K562 (cell line): ENCODE measurements around the gene LPCAT1. TPM values are rescaled to one million over a fixed set of nuclear protein-coding genes. Genes with fewer than 3 reads are reported as not detected.
"Not testable (repeated sequence)": the region's sequence is repeated elsewhere in the genome, so short reads cannot be mapped to it uniquely, and the experiment has no call there.

Experiments used
- ATAC-seq: fragments of 200-7000 bp; cut with Tn5 transposase; 3 replicates; pipeline ENCODE4 v1.9.1; 2020; ENCODE audit warnings: moderate library complexity
- BruUV-seq: library from RNA; stranded (reverse); fragments of 400-500 nt; replicated peaks from 2 replicates; lab custom pipeline; 2021; lab: Mats Ljungman, UMichigan
- CTCF ChIA-PET: fragments of 300-600 bp; formaldehyde crosslinking; extraction: SDS; loops from one replicate; lab custom pipeline; 2021; ENCODE audit warnings: low intra/inter-chr PET ratio; lab: Yijun Ruan, JAX
- POLR2A ChIA-PET: fragments of 300-600, 350-650 bp; sonication (Branson Sonifier 250); formaldehyde crosslinking; extraction: SDS; loops from one replicate; lab custom pipeline; 2021; ENCODE audit warnings: antibody characterized with exemption, inconsistent platforms; lab: Yijun Ruan, JAX
- DNase-seq, 4 experiments: peaks; one replicate each; pipeline versions ENCODE4 v3.0.0 to v3.0.0-alpha.2; 2011 to 2018; ENCODE audit warnings: low spot score in 3 of 4, mixed read lengths in 3 of 4; ENCODE audit errors: extremely low read depth in 1 of 4
- FAIRE-seq: peaks from 2 replicates; lab custom pipeline; 2011; peaks lifted over from hg19 to GRCh38; lab: Jason Lieb, UNC
- H2AFZ ChIP-seq: 2 replicates; pipeline ENCODE4 v1.6.0; 2011; ENCODE audit warnings: low read depth, low read length, control low read depth, inconsistent platforms
- H3K27ac ChIP-seq: fragments of 200-600 bp; 3 replicates; pipeline ENCODE4 v1.8.0; 2011; ENCODE audit warnings: low read depth, mild to moderate bottlenecking, control low read depth, inconsistent platforms, low read length, moderate library complexity, mixed read lengths; ENCODE audit errors: extremely low read depth
- H3K27me3 ChIP-seq, 2 experiments: fragments of 300-600 bp in 1 of 2; 2 replicates in 1 of 2; 3 replicates in 1 of 2; pipeline versions ENCODE4 v1.6.0 to v1.8.0; 2011; ENCODE audit warnings: inconsistent platforms in 2 of 2, low read length in 2 of 2, mild to moderate bottlenecking in 1 of 2, mixed read lengths in 1 of 2, moderate library complexity in 1 of 2; ENCODE audit not compliant: control insufficient read depth in 2 of 2, insufficient read depth in 2 of 2
- H3K36me3 ChIP-seq: fragments of 300-600 bp; 3 replicates; pipeline ENCODE4 v1.8.0; 2011; ENCODE audit warnings: mild to moderate bottlenecking, low read length, inconsistent platforms; ENCODE audit not compliant: control insufficient read depth, insufficient read depth
- H3K4me1 ChIP-seq, 2 experiments: fragments of 200-600 bp in 1 of 2; replicated peaks in 1 of 2; 2 replicates in 1 of 2; 3 replicates in 1 of 2; pipeline versions ENCODE4 v1.5.1 to v1.8.0; 2011; ENCODE audit warnings: inconsistent platforms in 2 of 2, low read length in 2 of 2, mild to moderate bottlenecking in 1 of 2, mixed read lengths in 1 of 2, moderate library complexity in 1 of 2; ENCODE audit not compliant: control insufficient read depth in 2 of 2, insufficient read depth in 2 of 2
- H3K4me2 ChIP-seq: 2 replicates; pipeline ENCODE4 v1.6.1; 2011; ENCODE audit warnings: low read length, control low read depth, inconsistent platforms, mixed read lengths; ENCODE audit not compliant: insufficient read depth
- H3K4me3 ChIP-seq: fragments of 200-600 bp; sonication (generic), shearing (Covaris generic); 2 replicates; pipeline ENCODE4 v1.5.1; 2016; ENCODE audit warnings: control low read depth, inconsistent platforms
- H3K79me2 ChIP-seq: fragments of 200-600 bp; 3 replicates; pipeline ENCODE4 v1.8.0; 2011; ENCODE audit warnings: low read length, inconsistent platforms; ENCODE audit not compliant: control insufficient read depth, insufficient read depth
- H3K9ac ChIP-seq, 2 experiments: 2 replicates each; pipeline versions ENCODE4 v1.6.0 to v1.6.1; 2011; ENCODE audit warnings: low read depth in 2 of 2, low read length in 2 of 2, control low read depth in 1 of 2, inconsistent platforms in 1 of 2, mild to moderate bottlenecking in 1 of 2, mixed read lengths in 1 of 2; ENCODE audit not compliant: insufficient read depth in 1 of 2
- H3K9me1 ChIP-seq: one replicate; pipeline ENCODE4 v1.6.0; 2011; ENCODE audit warnings: inconsistent platforms, mild to moderate bottlenecking, low read length, moderate library complexity; ENCODE audit not compliant: control insufficient read depth, insufficient read depth
- H3K9me3 ChIP-seq: replicated peaks from 2 replicates; pipeline ENCODE4 v1.5.1; 2011; ENCODE audit warnings: low read depth, low read length, inconsistent platforms; ENCODE audit not compliant: control insufficient read depth, insufficient read depth
- H4K20me1 ChIP-seq: replicated peaks from 2 replicates; pipeline ENCODE4 v1.6.1; 2011; ENCODE audit warnings: low read length, inconsistent platforms, mixed read lengths; ENCODE audit not compliant: control insufficient read depth, insufficient read depth
- ZFP30 ChIP-seq: fragments of 250-450 bp; sonication (Bioruptor Pico); IDR thresholded peaks from 2 replicates; pipeline ENCODE4 v1.8.0; 2022; ENCODE audit warnings: moderate library complexity, mild to moderate bottlenecking, inconsistent platforms, borderline replicate concordance
- WGBS: fragments of 100-300 bp; shearing (Covaris generic); methylation state at CpG from one replicate; pipeline ENCODE4 v1.1.6; 2016; ENCODE audit warnings: low coverage, mixed read lengths; ENCODE audit not compliant: insufficient coverage; ENCODE audit errors: missing lambda C conversion rate; 5-methylcytosine and 5-hydroxymethylcytosine counted together
- in situ Hi-C: fragments of 300-500 bp; cut with MboI; formaldehyde crosslinking; loops from 4 replicates; pipeline ENCODE4 v1.15.0; 2018; ENCODE audit warnings: inconsistent platforms, mixed read lengths
- intact Hi-C: fragments of 100-400 bp; cut with micrococcal nuclease; formaldehyde crosslinking; loops from 2 replicates; pipeline ENCODE4 v1.14.2; 2022
- polyA plus RNA-seq, 8 experiments: library from polyadenylated mRNA; depleted of rRNA in 4 of 8; stranded (reverse) in 5 of 8; unstranded in 3 of 8; fragments of >200 nt; fragmentation: Nextera tagmentation in 2 of 8; fragmentation: Illumina TruSeq in 1 of 8; extraction: Ambion mirVana in 2 of 8; extraction: Trizol in 1 of 8; gene quantifications; 2 replicates each; pipeline versions ENCODE4 v1.2.1 to v1.2.3, GENCODE V29; 2011 to 2014; ENCODE audit warnings: inconsistent platforms in 1 of 8, missing spikeins in 1 of 8
- total RNA-seq, 7 experiments: library from RNA; depleted of rRNA in 6 of 7; stranded (reverse); fragments of >200 nt in 6 of 7; fragmentation: Illumina TruSeq in 2 of 7; extraction: Trizol in 2 of 7; gene quantifications; 2 replicates each; pipeline versions ENCODE4 v1.2.1 to v1.2.3, GENCODE V29; 2011 to 2021; ENCODE audit warnings: low replicate concordance in 1 of 7

Gene LPCAT1
- total and polyA plus RNA-seq, 9 of the 15 experiments (the other 6 are each of a cell fraction or from before 2014, with no cell fraction given), result 0.14 to 18.4 (median 13.9) TPM

DNA sequence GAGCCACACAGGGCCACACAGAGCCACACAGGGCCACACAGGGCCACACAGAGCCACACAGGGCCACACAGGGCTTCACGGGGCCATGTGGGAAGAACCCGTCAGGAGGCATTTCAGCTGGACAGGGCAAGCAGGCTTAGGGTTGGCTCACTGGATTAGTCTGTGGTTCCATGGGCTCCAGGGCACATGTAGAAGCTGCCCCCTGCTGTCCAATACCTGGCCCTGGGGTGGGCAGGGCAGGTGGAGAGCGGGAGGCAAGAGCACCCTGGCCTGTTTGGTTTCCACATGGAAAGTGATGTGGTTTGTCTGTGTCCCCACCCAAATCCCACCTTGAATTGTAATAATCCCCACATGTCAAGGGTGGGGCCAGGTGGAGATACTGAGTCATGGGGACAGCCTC lies 16.4 kb upstream of the LPCAT1 start:
- peaks cover 26 to 33% of the 10 kb centered on the region in 2 experiments for H3K27me3 ChIP-seq
- DNase-seq (no peak), FAIRE-seq (no peak), ATAC-seq (no peak)
- intact Hi-C loops (no loop called here), in situ Hi-C loops (no loop called here)
- H2AFZ ChIP-seq, result no peak overlapping the region
- H3K79me2 ChIP-seq, result no peaks in the 10 kb centered on the region
- CTCF ChIA-PET, result no interaction called here
- no peaks in the 10 kb centered on the region; the same call in 1 of the 2 replicates for H4K20me1 ChIP-seq
- no peaks in the 10 kb centered on the region for H3K9me1 ChIP-seq
- H3K4me3 ChIP-seq, result no peak overlapping the region
- no TSS peak for BruUV-seq
- H3K4me2 ChIP-seq, result no peak overlapping the region
- no peaks in the 10 kb centered on the region for H3K36me3 ChIP-seq
- no peak for TF ChIP-seq ZFP30
- TF ChIP-seq, all 486 proteins: peak for 0
- Histone ChIP-seq H3K9me3 (peaks cover 4% of the 10 kb centered on the region), H3K4me1 (no peaks in the 10 kb centered on the region; a peak in 1 of 5 replicates), H3K9ac (no peak overlapping the region), H3K27ac (no peak overlapping the region)
- 47% methylated on average over 3 of the region's 3 CpGs for WGBS
- POLR2A ChIA-PET, result no interaction called here

- under 1% methylated on average over 8 of the region's 8 CpGs for WGBS
- H3K27me3 ChIP-seq, result peaks cover 26 to 29% of the 10 kb centered on the region in 2 experiments
- ATAC-seq, H3K9ac ChIP-seq, H3K4me2 ChIP-seq, intact Hi-C loops, FAIRE-seq, H3K27ac ChIP-seq, DNase-seq, H2AFZ ChIP-seq, POLR2A ChIA-PET, H4K20me1 ChIP-seq, H3K4me3 ChIP-seq, H3K9me1 ChIP-seq, H3K4me1 ChIP-seq, H3K79me2 ChIP-seq, H3K36me3 ChIP-seq, H3K9me3 ChIP-seq, CTCF ChIA-PET, in situ Hi-C loops, BruUV-seq: not testable (repeated sequence)
Measured at GRCh38 chr5:1539393-1540161, 15.8 kb upstream of the LPCAT1 start.
